Activated naive CD4-positive, alpha-beta T cell treated with anti-CD3 and anti-CD28 coated beads, Interleukin-2, amount 50 U/mL, for 24 hours (primary cell): ENCODE measurements around the gene YTHDF1.
"Not testable (repeated sequence)": the region's sequence is repeated elsewhere in the genome, so short reads cannot be mapped to it uniquely, and the experiment has no call there.

Experiments
- H3K27ac Mint-ChIP-seq: one replicate; pipeline ENCODE4 v1.8.0; 2021; ENCODE audit warnings: mild to moderate bottlenecking, mixed read lengths
- H3K27me3 Mint-ChIP-seq: one replicate; pipeline ENCODE4 v1.8.0; 2021; ENCODE audit warnings: mixed read lengths
- H3K36me3 Mint-ChIP-seq: one replicate; pipeline ENCODE4 v1.8.0; 2021; ENCODE audit warnings: mixed read lengths
- H3K4me1 Mint-ChIP-seq: one replicate; pipeline ENCODE4 v1.8.0; 2021; ENCODE audit warnings: mixed read lengths
- H3K4me3 Mint-ChIP-seq: one replicate; pipeline ENCODE4 v1.8.0; 2021; ENCODE audit warnings: mild to moderate bottlenecking, mixed read lengths
- H3K9me3 Mint-ChIP-seq: one replicate; pipeline ENCODE4 v1.8.0; 2021; ENCODE audit warnings: mixed read lengths

The YTHDF1 gene

GRCh38 chr20:63157431-63157830 lies 58.5 kb downstream of the YTHDF1 start:
- H3K9me3 Mint-ChIP-seq, H3K4me3 Mint-ChIP-seq, H3K27ac Mint-ChIP-seq, H3K27me3 Mint-ChIP-seq, H3K36me3 Mint-ChIP-seq, H3K4me1 Mint-ChIP-seq: not testable (repeated sequence)

DNA sequence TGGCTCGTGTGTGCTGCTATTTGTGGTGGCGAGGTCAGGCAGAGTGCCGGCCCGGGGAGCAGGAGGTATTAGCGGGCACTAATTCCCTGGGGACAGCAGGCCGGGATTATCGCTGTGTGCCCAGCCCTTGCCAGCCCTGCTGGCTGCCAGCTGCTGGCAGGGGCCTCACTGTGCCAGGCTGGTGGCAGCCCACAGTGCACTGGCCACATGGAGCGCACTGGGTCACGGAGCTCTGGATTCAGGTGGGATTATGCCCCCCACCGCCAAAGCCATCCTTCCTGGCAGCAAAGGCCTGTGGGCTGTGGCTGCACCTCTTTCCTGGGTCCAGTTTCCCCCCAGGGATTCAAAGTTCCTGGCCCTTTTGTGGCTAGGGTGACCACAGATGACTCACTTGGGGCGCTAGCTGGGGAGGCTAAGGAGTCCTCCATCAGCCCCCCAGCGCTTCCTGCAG lies 59.7 kb downstream of the YTHDF1 start:
- Mint-ChIP-seq H3K36me3 (no peaks in the 10 kb centered on the region), H3K27me3 (peaks cover 1% of the 10 kb centered on the region), H3K4me1 (no peaks in the 10 kb centered on the region), H3K27ac (no peak overlapping the region), H3K9me3 (no peaks in the 10 kb centered on the region), H3K4me3 (no peak overlapping the region)

- Mint-ChIP-seq H3K27ac (no peak overlapping the region), H3K36me3 (no peaks in the 10 kb centered on the region), H3K4me3 (no peak overlapping the region), H3K27me3 (peaks cover 1% of the 10 kb centered on the region), H3K9me3 (no peaks in the 10 kb centered on the region), H3K4me1 (no peaks in the 10 kb centered on the region)
These were observed 60.4 kb downstream of the YTHDF1 start for GRCh38 chr20:63155266-63156165.

GRCh38 chr20:63154395-63154794 lies 61.5 kb downstream of the YTHDF1 start:
- Mint-ChIP-seq H3K36me3 (no peaks in the 10 kb centered on the region), H3K27ac (no peak overlapping the region), H3K9me3 (no peaks in the 10 kb centered on the region), H3K4me3 (no peak overlapping the region), H3K27me3 (peaks cover 6% of the 10 kb centered on the region), H3K4me1 (no peaks in the 10 kb centered on the region)

DNA sequence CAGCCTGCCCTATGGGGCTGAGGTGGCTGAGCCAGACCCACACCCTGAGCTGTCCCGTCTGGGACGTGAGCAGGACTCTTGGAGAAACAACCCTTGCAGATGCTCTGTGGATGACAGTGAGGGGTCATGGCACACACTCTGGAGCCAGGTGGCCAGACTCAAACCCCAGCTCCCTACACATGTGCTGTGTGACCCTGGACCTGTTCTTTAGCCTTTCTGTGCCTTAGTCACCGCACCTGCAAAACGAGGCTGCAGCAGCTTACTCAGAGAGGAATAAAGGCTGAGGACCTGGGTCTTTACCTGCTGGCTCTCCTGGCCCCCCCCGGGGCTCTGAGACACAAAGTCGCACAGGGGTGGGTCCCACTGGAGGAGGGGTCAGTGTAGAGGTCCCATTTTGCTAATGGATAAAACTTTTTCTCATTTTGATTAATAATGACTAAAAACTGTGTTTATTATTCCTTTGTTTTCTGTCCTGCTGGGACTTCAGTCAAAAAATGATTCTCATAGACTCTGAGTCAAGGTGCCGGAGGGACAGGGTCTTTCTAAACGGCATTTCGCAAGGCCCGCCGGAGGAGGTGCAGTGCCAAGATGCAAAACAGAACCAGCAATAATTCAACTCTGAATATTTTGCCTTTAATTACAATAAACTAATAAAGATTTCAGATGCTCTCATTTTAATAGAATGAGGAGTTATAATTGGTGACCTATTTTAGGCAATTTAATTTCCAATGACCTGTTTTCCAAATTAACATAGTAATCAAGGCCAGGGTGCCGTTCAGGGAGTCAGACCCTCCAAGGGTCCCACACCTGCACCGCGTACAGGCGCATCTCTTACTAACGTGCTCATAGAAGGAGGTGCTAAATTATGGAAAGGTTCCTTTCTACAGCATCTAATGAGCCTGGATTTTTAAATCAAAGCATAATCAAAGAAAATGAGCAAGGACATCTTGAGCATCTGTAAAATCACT lies 62.4 kb downstream of the YTHDF1 start:
- Mint-ChIP-seq H3K27me3 (peaks cover 9% of the 10 kb centered on the region), H3K4me3 (no peak overlapping the region), H3K4me1 (no peaks in the 10 kb centered on the region), H3K36me3 (no peaks in the 10 kb centered on the region), H3K9me3 (peaks cover under 1% of the 10 kb centered on the region), H3K27ac (no peak overlapping the region)

DNA sequence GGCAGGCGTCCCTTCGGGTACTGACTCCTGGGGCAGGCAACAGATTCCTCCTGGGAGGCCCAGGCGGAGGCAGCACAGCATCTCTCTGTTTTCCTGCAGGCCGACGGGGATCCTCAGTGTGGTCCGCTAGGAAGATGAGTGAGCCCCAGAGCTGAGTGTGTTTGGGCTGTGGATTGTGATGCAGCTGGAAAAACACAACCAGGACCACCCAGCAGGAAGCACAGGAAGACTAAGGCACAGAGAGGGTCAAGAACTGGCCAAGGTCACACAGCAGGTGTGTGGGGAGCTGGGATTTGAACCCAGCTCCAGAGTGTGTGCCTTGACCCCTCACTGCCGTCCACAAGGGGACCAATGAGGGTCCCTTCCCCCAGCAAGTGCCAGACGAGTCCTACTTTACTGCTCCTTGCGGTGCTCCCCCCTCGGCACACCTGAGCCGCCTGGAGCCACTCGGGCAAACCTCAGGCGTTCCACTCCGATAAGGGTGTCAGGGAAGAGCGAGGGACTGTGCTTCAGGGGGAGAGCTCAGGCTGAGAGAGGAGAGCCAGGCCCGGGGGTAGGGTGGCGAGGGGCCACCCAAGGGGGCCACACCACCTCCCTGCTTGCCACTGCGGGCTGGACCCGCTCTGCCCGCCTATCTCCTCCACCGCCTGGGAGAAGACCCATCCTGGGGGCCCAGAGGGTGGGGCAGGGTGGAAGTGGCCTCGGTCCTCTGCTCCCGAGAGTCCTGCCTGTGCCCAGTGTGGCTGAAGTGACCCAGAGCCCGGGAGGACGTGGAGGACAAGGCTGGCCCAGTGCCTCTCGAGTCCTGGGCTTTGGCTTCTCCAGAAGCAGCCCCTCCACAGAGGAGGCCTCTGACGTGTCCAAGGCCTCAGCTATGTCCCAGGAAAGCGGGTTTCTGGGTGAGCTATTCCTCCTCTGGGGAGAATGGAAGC lies 63.3 kb downstream of the YTHDF1 start:
- Mint-ChIP-seq H3K27ac (no peak overlapping the region), H3K9me3 (peaks cover 10% of the 10 kb centered on the region), H3K4me1 (no peaks in the 10 kb centered on the region), H3K36me3 (peaks cover 2% of the 10 kb centered on the region), H3K27me3 (peaks cover 11% of the 10 kb centered on the region), H3K4me3 (no peak overlapping the region)

GRCh38 chr20:63151554-63152321 lies 64.2 kb downstream of the YTHDF1 start:
- Mint-ChIP-seq H3K9me3 (peaks cover 14% of the 10 kb centered on the region), H3K36me3 (peaks cover 2% of the 10 kb centered on the region), H3K4me3 (no peak overlapping the region), H3K27me3 (peaks cover 13% of the 10 kb centered on the region), H3K27ac (no peak overlapping the region), H3K4me1 (no peaks in the 10 kb centered on the region)

DNA sequence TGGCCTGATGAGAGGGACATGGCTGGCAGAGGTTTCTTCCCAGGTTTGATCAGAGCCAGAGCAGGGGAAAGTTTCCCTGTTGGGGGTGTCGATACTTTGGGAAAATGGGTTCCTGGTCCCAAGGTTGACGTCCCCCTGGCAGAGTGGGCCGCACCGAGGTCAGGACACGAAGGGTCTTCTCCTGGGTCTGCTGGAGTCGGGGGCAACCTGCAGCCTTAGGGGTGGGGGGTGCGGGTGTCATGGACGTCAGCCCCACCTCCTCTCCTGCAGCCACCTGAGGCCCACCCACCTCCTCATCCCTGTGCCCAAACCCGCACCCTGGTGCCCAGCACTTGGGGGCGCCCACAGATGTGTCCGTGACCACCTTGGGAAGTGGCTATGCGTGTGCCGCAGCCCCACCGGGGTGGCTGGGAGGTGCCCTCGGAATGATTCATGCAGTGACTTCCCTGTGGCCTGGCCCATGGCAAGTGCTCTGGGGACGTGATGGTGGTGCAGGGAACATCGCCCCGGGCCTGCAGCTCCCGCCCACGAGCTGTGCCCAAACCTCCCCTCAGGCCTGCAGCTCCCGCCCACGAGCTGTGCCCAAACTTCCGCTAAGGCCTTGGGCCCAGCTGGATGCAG lies 64.9 kb downstream of the YTHDF1 start:
- Mint-ChIP-seq H3K4me3 (no peak overlapping the region), H3K4me1 (no peaks in the 10 kb centered on the region), H3K9me3 (peaks cover 14% of the 10 kb centered on the region), H3K27ac (no peak overlapping the region), H3K36me3 (peaks cover 2% of the 10 kb centered on the region), H3K27me3 (peaks cover 13% of the 10 kb centered on the region)

GRCh38 chr20:63150391-63150898 lies 65.5 kb downstream of the YTHDF1 start:
- Mint-ChIP-seq H3K36me3 (peaks cover 2% of the 10 kb centered on the region), H3K4me1 (no peaks in the 10 kb centered on the region), H3K27me3 (peaks cover 18% of the 10 kb centered on the region), H3K4me3 (no peak overlapping the region), H3K9me3 (peaks cover 14% of the 10 kb centered on the region), H3K27ac (no peak overlapping the region)

GRCh38 chr20:63149531-63150192 lies 66.3 kb downstream of the YTHDF1 start:
- Mint-ChIP-seq H3K36me3 (peaks cover 2% of the 10 kb centered on the region), H3K9me3 (peaks cover 14% of the 10 kb centered on the region), H3K4me1 (no peaks in the 10 kb centered on the region), H3K4me3 (no peak overlapping the region), H3K27me3 (peaks cover 18% of the 10 kb centered on the region), H3K27ac (no peak overlapping the region)

GRCh38 chr20:63148696-63149095 lies 67.2 kb downstream of the YTHDF1 start:
- peaks cover 2% of the 10 kb centered on the region for H3K36me3 Mint-ChIP-seq
- no peaks in the 10 kb centered on the region for H3K4me1 Mint-ChIP-seq
- no peak overlapping the region for H3K27ac Mint-ChIP-seq
- H3K27me3 Mint-ChIP-seq = peaks cover 20% of the 10 kb centered on the region
- H3K9me3 Mint-ChIP-seq = peaks cover 14% of the 10 kb centered on the region
- H3K4me3 Mint-ChIP-seq = no peak overlapping the region

- Mint-ChIP-seq H3K9me3 (peaks cover 14% of the 10 kb centered on the region), H3K4me3 (no peak overlapping the region), H3K36me3 (peaks cover 2% of the 10 kb centered on the region), H3K4me1 (no peaks in the 10 kb centered on the region), H3K27me3 (peaks cover 19% of the 10 kb centered on the region), H3K27ac (no peak overlapping the region)
These were observed 68.4 kb downstream of the YTHDF1 start for GRCh38 chr20:63147532-63147931.
